HG03108 (cell line): Measurements from ENCODE around the gene WDR72.
"Not testable (repeated sequence)": the region's sequence is repeated elsewhere in the genome, so short reads cannot be mapped to it uniquely, and the experiment has no call there.

Source experiments
- ATAC-seq: cut with Tn5 transposase; IDR thresholded peaks from one replicate; pipeline ENCODE4 v1.9.1; 2021; ENCODE audit warnings: moderate library complexity; ENCODE audit not compliant: unreplicated experiment

The WDR72 gene

GRCh38 chr15:53710906-53711305, 48.6 kb downstream of the WDR72 start:
- no peak for ATAC-seq

DNA sequence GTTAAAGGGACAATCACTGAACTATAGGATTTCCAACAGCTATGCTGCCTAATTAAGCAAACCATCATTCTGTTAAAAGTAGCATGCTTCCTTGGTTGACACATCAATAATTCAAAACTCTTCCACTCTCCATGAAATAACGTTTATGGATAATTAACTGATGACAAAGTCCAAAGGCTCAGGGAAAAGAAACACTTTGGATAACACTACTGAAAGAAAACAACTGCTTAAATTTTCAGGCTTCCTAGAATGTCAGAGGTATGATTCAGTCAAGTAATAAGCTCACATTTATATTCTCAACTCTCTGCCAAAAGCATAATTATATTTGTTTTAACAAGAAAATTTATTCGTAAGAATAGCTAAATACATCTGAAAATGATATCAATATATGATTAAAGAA, 49.6 kb downstream of the WDR72 start:
- ATAC-seq: no peak

- no peak for ATAC-seq
Observed at GRCh38 chr15:53695365-53695764, 64.1 kb downstream of the WDR72 start.

DNA sequence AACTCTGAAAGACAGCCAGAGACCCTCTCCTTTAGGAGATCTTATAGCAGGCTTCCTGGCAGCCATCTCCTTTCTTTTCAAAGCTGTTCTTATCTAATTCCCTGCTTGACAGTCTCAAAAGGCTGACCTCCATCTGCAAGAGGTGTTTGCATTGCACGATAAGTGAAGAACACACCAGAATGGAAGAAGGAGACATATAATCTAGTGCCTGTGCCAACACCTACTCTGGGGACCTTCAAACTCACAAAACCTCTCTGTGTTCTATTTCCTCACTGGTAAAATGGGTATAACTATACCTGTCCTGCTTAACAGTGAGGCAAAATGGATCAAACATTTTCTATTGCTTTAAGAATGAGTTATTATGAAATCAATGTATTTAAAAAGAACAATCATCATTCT, 65.0 kb downstream of the WDR72 start:
- no peak for ATAC-seq

DNA sequence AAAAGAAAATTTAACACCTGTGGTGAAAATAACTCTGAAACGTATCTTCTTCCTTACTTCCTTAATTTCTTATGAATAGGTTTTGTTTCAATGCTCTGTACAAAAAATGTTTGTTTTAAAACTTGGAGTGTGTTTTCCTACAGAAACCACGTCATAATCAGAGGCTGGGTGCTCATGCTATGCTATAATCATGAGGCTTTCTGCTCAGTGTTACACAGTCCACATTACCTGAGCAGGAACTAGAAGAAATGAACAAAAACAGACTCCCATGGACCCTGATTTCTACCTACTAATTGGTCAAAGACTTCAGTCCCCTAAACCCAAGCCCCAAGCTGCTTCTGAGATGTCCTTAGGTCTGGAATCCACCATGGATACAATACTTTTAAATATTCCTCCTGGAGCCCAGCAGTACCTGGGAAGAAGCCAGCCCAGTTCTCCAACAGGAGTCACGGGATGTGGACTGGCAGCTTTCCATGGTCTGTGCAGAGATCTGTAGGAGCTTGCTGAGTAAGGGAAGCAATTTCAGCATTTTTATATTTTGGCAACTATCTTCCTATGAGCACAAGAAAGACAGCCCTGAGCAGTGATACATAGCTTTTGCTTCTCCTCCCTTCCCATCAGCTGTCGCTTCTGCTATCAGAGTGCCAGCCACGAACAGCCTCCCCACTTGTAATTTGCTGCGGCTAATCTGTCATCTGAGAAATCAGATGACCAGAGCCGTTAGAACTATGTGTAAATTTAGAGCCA, 65.6 kb downstream of the WDR72 start:
- no peak for ATAC-seq

- ATAC-seq: not testable (repeated sequence)
Observed at GRCh38 chr15:53684162-53684561, 75.3 kb downstream of the WDR72 start.

GRCh38 chr15:53681056-53681455, 78.4 kb downstream of the WDR72 start:
- ATAC-seq: no peak

DNA sequence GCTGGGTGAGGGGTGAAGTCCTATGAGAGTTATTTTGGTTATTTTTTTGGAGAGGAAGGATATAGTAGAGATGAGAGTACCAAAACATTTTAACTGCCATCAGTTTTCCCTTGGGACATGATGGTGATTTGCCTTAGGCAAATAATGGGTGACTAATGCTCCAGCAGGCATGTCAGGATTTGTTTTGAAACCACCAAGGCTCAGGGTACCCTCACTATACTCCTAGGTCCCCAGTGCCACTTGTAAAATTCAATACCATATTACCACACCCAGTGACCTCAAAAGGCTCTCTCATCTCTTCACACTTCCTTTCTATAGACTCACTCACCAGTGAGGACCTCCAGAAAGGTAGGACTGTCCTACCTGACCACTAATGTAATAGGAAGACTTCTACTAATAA, 83.6 kb downstream of the WDR72 start:
- ATAC-seq: no peak

DNA sequence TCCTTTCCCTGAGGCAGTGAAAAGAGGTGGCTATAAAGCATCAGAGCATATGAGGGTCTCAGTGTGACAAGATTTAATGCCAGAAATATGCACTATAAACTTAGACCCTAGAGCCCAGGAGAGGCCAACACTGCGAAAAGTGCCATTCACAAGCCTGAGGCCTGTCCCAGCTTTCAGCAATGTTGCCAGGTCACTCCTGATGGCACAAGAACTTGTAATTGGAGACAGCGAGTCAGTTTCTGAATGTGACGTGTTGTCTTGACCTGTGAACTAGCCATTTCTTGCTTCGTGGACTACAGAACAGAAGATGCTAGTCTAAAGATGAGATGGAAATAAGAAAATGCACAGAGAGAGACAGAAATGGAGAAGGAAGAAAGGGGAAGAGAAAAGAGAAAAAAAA, 87.9 kb downstream of the WDR72 start:
- ATAC-seq: no peak

DNA sequence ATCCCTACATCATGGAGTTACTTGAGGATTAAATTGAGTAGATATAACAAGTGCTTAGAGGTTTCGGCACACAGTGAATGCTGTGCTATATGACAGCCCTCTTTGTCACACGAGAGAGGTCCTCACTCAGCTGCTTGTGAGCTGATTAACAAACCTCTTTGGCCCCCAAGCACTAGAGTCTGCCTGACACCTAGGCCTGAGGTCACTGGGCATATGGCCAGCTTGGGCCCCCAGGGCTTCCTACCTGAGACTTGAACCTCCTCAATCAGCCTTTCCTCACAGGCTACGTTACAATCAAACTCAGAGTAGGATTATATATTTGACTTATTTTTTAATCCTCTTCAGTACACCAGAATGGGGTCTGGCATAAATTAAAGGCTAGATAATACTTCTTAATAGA, 88.8 kb downstream of the WDR72 start:
- ATAC-seq: no peak

GRCh38 chr15:53665930-53666329, 93.5 kb downstream of the WDR72 start:
- no peak for ATAC-seq

DNA sequence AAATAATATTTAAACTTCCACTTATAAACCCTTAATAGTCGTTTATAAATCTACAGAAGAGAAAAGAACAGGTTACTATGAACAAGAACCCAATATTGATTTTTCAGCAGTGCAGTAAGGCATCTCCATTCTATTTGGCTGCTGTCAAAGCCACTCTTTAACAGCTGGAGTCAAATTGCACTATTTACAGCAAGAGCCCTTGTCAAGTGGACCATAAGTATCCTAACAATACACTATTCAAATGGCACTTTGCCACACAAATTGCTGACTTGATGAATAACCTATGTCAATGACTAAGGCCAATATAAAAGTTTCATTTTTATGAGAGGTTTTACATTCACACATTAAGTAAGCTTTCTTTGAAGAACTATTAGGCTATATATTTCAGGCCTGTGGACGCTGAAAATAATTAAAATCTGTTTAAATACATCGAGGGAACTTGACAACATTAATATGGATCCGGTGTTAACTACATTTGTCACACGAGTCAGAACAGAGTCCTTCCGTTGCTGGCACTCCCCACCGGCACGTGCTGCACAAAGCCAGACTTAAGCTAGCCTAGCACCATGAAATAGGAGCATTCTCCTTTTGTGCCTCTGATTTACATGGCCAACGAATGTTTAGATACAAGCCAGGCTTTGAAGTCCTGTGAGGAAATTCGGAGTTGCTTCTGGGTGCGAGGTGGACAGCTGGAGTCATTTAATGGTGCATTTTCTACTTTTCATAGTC, 100.5 kb downstream of the WDR72 start:
- ATAC-seq: no peak

GRCh38 chr15:53658255-53658654, 101.2 kb downstream of the WDR72 start:
- no peak for ATAC-seq

DNA sequence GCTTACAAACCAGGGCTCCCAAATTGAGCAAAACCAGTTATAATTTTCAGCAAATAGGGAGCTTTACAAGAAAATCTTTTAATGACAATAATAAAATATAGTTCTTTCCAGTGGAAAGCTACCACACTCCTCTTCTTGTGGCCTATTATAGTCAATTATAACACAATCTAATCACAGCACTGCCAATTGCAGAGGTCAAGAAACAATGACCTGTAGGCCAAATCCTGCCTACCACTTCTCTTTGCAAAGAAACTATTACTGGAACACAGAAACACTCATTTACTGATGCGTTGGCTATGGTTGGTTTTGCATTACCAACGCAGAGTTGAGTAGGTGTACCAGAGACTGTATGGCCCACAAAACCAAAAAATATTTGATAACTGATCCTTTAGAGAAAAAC, 110.5 kb downstream of the WDR72 start:
- ATAC-seq: no peak

DNA sequence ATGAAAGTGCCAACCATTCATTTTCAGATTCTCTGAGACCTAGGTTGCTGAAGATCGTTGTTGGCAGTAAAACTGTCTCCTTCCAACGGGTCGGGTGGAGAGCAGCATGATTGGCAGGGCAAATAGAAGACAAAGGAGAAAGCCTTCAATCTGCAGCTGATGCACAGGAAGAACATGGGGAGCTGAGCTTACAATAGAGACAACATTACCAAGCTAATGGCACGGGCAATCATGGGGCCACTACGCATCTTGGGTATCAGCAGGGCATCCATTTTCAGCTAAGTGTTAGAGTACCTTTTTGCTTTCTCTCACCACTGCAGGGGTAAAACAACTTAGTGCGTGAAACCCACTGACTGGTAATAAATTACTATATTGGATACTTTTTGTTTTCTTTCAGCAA, 114.8 kb downstream of the WDR72 start:
- no peak for ATAC-seq

GRCh38 chr15:53634517-53635106, 124.9 kb downstream of the WDR72 start:
- no peak for ATAC-seq

DNA sequence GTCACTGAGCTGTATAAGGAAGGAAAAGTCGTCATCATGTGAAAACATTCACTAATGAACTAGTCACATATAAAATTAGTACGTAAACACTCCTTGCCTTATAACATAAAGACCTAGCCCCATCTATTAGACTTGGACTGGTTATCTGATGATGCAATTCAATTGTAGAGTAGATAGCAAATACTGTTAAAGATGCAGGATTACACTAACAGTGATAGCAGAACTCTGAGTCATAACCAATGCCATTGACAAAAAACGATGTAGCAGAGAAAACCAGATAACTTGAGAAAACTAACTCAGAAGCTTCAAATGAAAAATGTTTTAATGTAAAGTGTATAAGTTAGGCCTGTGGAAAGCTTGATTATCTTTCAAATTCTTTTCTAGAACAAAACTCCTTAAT, 132.2 kb downstream of the WDR72 start:
- ATAC-seq: no peak

GRCh38 chr15:53625962-53626845, 133.3 kb downstream of the WDR72 start:
- ATAC-seq: no peak

GRCh38 chr15:53625260-53625659, 134.2 kb downstream of the WDR72 start:
- ATAC-seq: no peak

DNA sequence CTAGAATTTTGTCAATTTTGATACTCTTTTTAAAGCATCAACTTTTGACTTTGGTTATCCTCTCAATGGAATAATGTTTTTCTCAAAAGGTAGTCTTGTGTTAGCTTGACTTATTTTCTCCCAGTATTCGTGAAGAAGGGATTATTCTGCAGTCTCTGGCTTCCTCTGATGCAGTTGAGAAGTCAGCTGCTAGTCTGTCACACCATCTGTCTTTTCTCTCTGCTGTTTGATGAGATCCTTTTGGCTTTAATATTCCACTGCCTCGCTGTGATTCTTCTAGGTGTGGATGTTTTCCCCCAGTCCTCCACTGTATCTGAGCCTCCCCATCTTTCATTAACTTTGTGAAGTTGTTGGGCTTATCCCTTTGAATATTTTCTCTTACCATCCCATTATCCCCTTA, 141.0 kb downstream of the WDR72 start:
- ATAC-seq: no peak
